22Rv1 (cell line): ENCODE data around the gene PALM.

ENCODE experiments used
- H3K27ac ChIP-seq: fragments of 450-650 bp; 2 replicates; pipeline ENCODE4 v1.5.1; 2017
- CTCF ChIP-seq: fragments of 450-650 bp; IDR thresholded peaks from 2 replicates; pipeline ENCODE4 v1.5.1; 2017; ENCODE audit warnings: mild to moderate bottlenecking
- ZFX ChIP-seq: fragments of 450-650 bp; IDR thresholded peaks from 2 replicates; pipeline ENCODE4 v1.6.1; 2017; ENCODE audit warnings: antibody characterized with exemption, borderline replicate concordance

Gene PALM

GRCh38 chr19:768424-768823, 59.7 kb downstream of the PALM start:
- no peak overlapping the region for H3K27ac ChIP-seq
- TF ChIP-seq CTCF (no peak), ZFX (no peak)

GRCh38 chr19:769616-770015, 60.9 kb downstream of the PALM start:
- TF ChIP-seq ZFX: no peak
- TF ChIP-seq CTCF: no peak
- H3K27ac ChIP-seq: no peak overlapping the region

GRCh38 chr19:771332-771785, 62.6 kb downstream of the PALM start:
- H3K27ac ChIP-seq: no peak overlapping the region
- TF ChIP-seq CTCF (peak; percentile 30), ZFX (no peak)

GRCh38 chr19:772063-772462, 63.3 kb downstream of the PALM start:
- TF ChIP-seq CTCF (no peak), ZFX (no peak)
- no peak overlapping the region for H3K27ac ChIP-seq

GRCh38 chr19:772730-773436, 64.1 kb downstream of the PALM start:
- TF ChIP-seq ZFX (no peak), CTCF (no peak)

GRCh38 chr19:776549-776948, 67.8 kb downstream of the PALM start:
- no peak overlapping the region for H3K27ac ChIP-seq
- no peak for TF ChIP-seq CTCF
- no peak for TF ChIP-seq ZFX

More at GRCh38 chr19:772730-773436, 64.1 kb downstream of the PALM start:
- no peak overlapping the region for H3K27ac ChIP-seq

- no peak overlapping the region for H3K27ac ChIP-seq
- no peak for TF ChIP-seq ZFX
These were observed 70.3 kb downstream of the PALM start for GRCh38 chr19:778910-779653.
